Right lobe of liver (tissue), 6 donors: ENCODE data around the gene MCF2L2. TPM values are rescaled to one million over a fixed set of nuclear protein-coding genes. Genes with fewer than 3 reads are reported as not detected.

ENCODE experiments used
- ATAC-seq, 4 donors: fragments of 200-7000 bp; cut with Tn5 transposase; one replicate each; pipeline ENCODE4 v1.9.1; 2020; ENCODE audit warnings: mild to moderate bottlenecking in 4 of 4, moderate library complexity in 4 of 4
- DNase-seq, 3 donors: peaks; one replicate each; pipeline ENCODE4 v3.0.0-alpha.2; 2020
- H3K27ac ChIP-seq, 3 donors: fragments of 200-600 bp; one replicate each; pipeline ENCODE4 v1.8.0; 2022
- H3K27me3 ChIP-seq, 2 donors: fragments of 200-600 bp; one replicate each; pipeline ENCODE4 v1.8.0; 2022
- H3K36me3 ChIP-seq, 4 donors: fragments of 200-600 bp; sonication (generic) in 1 of 4; one replicate each; pipeline versions ENCODE4 v1.5.1 to v1.8.0; 2017 to 2022; ENCODE audit warnings: control low read depth in 1 of 4
- H3K4me1 ChIP-seq, 4 donors: fragments of 200-600 bp; sonication (generic) in 1 of 4; one replicate each; pipeline versions ENCODE4 v1.5.1 to v1.8.0; 2017 to 2022; ENCODE audit warnings: control low read depth in 1 of 4
- H3K4me3 ChIP-seq, 3 donors: fragments of 200-600 bp; one replicate each; pipeline ENCODE4 v1.8.0; 2022
- H3K9me3 ChIP-seq, 4 donors: fragments of 200-600 bp; sonication (generic) in 1 of 4; one replicate each; pipeline versions ENCODE4 v1.5.1 to v1.8.0; 2017 to 2022; ENCODE audit warnings: control low read depth in 1 of 4
- CTCF ChIP-seq, 4 donors: fragments of 200-600 bp in 3 of 4; fragments of 450-650 bp in 1 of 4; IDR thresholded peaks; one replicate each; pipeline versions ENCODE4 v1.5.1 to v1.8.0; 2016 to 2022; ENCODE audit warnings: antibody characterized with exemption in 4 of 4, mild to moderate bottlenecking in 2 of 4
- POLR2A ChIP-seq: fragments of 450-650 bp; IDR thresholded peaks from one replicate; pipeline ENCODE4 v1.6.1; 2017; ENCODE audit warnings: antibody characterized with exemption, mild to moderate bottlenecking
- WGBS: methylation state at CpG from one replicate; pipeline ENCODE4 v1.1.6; 2018; ENCODE audit warnings: low coverage, low lambda C conversion rate; ENCODE audit not compliant: insufficient coverage; ENCODE audit errors: missing lambda C conversion rate; 5-methylcytosine and 5-hydroxymethylcytosine counted together
- intact Hi-C, 2 donors: fragments of 100-400 bp; cut with DNase I; formaldehyde crosslinking; loops; one replicate each; pipeline versions ENCODE4 v1.11.2 to v1.14.1; 2022
- total RNA-seq, 6 experiments: library from RNA; depleted of rRNA in 2 of 6; stranded (reverse); fragments of >200 nt in 2 of 6; fragmentation: NEBNext Ultra II Directional in 3 of 6; extraction: Animal tissue kit (Norgen Biotek cat#: 25700) in 3 of 6; gene quantifications; one replicate each; pipeline versions ENCODE4 v1.1.0 to v1.2.4, GENCODE V29; 2016 to 2023
- donor health status: DM: no; HTN: yes; CAD: no.
- donor health status: DM: no; HTN: no; CAD: no.
- donor health status: DM: no; HTN: no; CAD: no.
- donor health status: DM: no; HTN: yes; CAD: no.
- donor health status: DM: no; HTN: yes; CAD: no.

MCF2L2 gene
- total RNA-seq, 6 experiments from 2014 or later: 0.07 to 0.19 (median 0.17) TPM; not detected in 1

- Histone ChIP-seq H3K36me3 (no peaks in the 10 kb centered on the region), H3K27me3 (no peaks in the 10 kb centered on the region), H3K4me1 (no peaks in the 10 kb centered on the region), H3K4me3 (no peak overlapping the region), H3K9me3 (no peaks in the 10 kb centered on the region), H3K27ac (no peak overlapping the region)
- ATAC-seq (no peak), DNase-seq (no peak)
- TF ChIP-seq CTCF (IDR thresholded peaks at IDR 0.05) (no peak), POLR2A (no peak)
- 73% methylated on average over 2 of the region's 2 CpGs for WGBS
- intact Hi-C loops: no loop called here
Measured at GRCh38 chr3:183369627-183370026, 58.8 kb downstream of the MCF2L2 start.

GRCh38 chr3:183369117-183369516 lies 59.3 kb downstream of the MCF2L2 start:
- Histone ChIP-seq H3K27me3 (no peaks in the 10 kb centered on the region), H3K9me3 (no peaks in the 10 kb centered on the region), H3K4me3 (no peak overlapping the region), H3K36me3 (no peaks in the 10 kb centered on the region), H3K27ac (no peak overlapping the region), H3K4me1 (no peaks in the 10 kb centered on the region)
- ATAC-seq (peak in 1 of 4 donors; percentile 39), DNase-seq (no peak)
- WGBS: 78% methylated on average over 4 of the region's 4 CpGs
- intact Hi-C loops: no loop called here
- TF ChIP-seq CTCF (IDR thresholded peaks at IDR 0.05): no peak
- TF ChIP-seq POLR2A: no peak

GRCh38 chr3:183360971-183361624 lies 67.3 kb downstream of the MCF2L2 start:
- TF ChIP-seq CTCF (IDR thresholded peaks at IDR 0.05) (no peak), POLR2A (no peak)
- Histone ChIP-seq H3K27ac (no peak overlapping the region), H3K4me1 (no peaks in the 10 kb centered on the region), H3K27me3 (no peaks in the 10 kb centered on the region), H3K9me3 (no peaks in the 10 kb centered on the region), H3K4me3 (no peak overlapping the region), H3K36me3 (no peaks in the 10 kb centered on the region)
- 77% methylated on average over 3 of the region's 3 CpGs for WGBS
- DNase-seq: no peak
- intact Hi-C loops: no loop called here
- no peak for ATAC-seq

- TF ChIP-seq CTCF (IDR thresholded peaks at IDR 0.05) (no peak), POLR2A (no peak)
- H3K27me3 ChIP-seq: no peaks in the 10 kb centered on the region
- intact Hi-C loops: no loop called here
- no peaks in the 10 kb centered on the region for H3K9me3 ChIP-seq
- no peak for ATAC-seq
- no peak overlapping the region for H3K4me3 ChIP-seq
- no peaks in the 10 kb centered on the region for H3K4me1 ChIP-seq
- H3K27ac ChIP-seq: no peak overlapping the region
- DNase-seq: no peak
- H3K36me3 ChIP-seq: no peaks in the 10 kb centered on the region
- WGBS: 45% methylated on average over 2 of the region's 2 CpGs
Measured at GRCh38 chr3:183359036-183359435, 69.4 kb downstream of the MCF2L2 start.
